Ovary (tissue), 3 donors: ENCODE data around the gene GPR158.

Experiments used
- POLR2A ChIP-seq: fragments of 450-650 bp; IDR thresholded peaks from one replicate; pipeline ENCODE4 v1.6.1; 2017; ENCODE audit warnings: antibody characterized with exemption, mild to moderate bottlenecking, moderate library complexity
- TF ChIP-seq, protein P1 (sequence below), 3 donors: fragments of 450-650 bp in 2 of 3; fragments of 200-600 bp in 1 of 3; IDR thresholded peaks; one replicate each; pipeline versions ENCODE4 v1.5.1 to v1.8.0; 2016 to 2022; ENCODE audit warnings: antibody characterized with exemption in 3 of 3, mild to moderate bottlenecking in 1 of 3
- donor health status: DM: no; HTN: no; CAD: no.

DNA sequence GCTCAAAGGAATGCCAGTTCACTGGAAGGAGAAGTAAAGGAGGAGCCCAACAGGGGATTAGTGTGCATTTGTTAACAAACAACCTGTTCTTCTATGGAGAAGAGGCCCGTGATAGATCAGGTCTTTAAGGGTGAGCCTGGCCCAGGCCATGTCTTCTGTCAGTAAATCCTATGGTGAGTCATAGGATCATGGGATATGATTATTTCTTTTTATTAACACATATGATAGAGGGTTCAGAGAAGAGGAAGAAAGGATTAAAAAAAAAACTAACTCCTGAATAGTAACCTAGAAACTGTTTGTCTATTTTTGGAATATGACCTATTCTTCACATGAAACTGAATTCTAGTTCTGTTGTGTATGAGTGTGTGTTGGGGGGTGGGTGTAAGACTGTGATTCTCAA lies 70.4 kb downstream of the GPR158 start:
- TF ChIP-seq, protein P1, sequence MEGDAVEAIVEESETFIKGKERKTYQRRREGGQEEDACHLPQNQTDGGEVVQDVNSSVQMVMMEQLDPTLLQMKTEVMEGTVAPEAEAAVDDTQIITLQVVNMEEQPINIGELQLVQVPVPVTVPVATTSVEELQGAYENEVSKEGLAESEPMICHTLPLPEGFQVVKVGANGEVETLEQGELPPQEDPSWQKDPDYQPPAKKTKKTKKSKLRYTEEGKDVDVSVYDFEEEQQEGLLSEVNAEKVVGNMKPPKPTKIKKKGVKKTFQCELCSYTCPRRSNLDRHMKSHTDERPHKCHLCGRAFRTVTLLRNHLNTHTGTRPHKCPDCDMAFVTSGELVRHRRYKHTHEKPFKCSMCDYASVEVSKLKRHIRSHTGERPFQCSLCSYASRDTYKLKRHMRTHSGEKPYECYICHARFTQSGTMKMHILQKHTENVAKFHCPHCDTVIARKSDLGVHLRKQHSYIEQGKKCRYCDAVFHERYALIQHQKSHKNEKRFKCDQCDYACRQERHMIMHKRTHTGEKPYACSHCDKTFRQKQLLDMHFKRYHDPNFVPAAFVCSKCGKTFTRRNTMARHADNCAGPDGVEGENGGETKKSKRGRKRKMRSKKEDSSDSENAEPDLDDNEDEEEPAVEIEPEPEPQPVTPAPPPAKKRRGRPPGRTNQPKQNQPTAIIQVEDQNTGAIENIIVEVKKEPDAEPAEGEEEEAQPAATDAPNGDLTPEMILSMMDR (IDR thresholded peaks at IDR 0.05) = no peak
- TF ChIP-seq POLR2A = no peak
